ENCODE results near the gene KSR1.
A peak's percentile ranks its signal among the peaks of the same experiment; 100 is the strongest.

The KSR1 gene

GRCh38 chr17:27535178-27535928, 79.1 kb downstream of the KSR1 start:
- DNase-seq (ENCODE audit: low read depth in 2 of 2) = no peak

DNA sequence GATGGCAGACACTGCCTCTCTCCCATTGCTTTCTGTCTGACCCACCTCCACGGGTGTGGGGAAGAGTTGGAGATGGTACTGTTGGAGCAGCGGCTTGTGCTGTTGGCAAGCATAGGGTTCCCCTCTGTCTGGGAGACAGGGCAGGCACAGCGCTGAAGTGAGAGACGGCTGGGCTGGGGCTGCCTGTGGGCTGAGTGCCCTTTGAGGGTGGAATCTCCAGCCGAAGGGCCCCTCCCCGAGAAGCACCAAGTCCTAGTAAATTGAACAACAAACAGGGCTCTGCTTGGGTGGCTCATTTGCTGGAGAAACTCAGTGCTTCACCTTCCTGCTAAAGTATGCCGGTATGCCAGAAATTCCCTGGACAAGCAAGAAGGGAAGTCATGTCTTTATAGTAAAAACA, 79.7 kb downstream of the KSR1 start:
- no peak for DNase-seq (ENCODE audit: low read depth in 2 of 2)

DNA sequence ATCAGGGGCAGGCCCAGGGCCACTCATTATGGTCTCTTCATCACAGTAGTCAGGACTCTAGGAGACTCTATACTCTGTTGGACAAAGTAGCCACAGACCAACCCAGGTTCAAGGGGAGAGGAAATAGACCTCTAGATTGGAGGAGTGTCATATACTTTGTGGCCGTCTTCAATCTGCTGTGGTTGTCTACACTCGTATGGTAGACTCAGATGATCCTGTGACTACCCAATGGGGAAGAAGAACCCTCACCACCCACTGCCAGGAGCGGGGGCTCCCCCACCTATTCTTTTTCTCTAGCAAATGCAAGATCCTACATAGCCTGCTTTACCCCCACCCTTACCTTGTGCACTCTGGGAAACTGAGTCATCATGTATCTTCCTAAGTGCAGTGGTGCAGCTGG, 80.5 kb downstream of the KSR1 start:
- no peak for DNase-seq (ENCODE audit: low read depth in 2 of 2)

- DNase-seq (ENCODE audit: low read depth in 2 of 2) = no peak
These were observed 82.1 kb downstream of the KSR1 start for GRCh38 chr17:27538156-27538955.

GRCh38 chr17:27539152-27539551, 82.9 kb downstream of the KSR1 start:
- DNase-seq (ENCODE audit: low read depth in 2 of 2) = no peak

GRCh38 chr17:27539794-27540317, 83.6 kb downstream of the KSR1 start:
- no peak for DNase-seq (ENCODE audit: low read depth in 2 of 2)

- peak; percentile 53 to 58 for DNase-seq (ENCODE audit: low read depth in 2 of 2)
These were observed 84.3 kb downstream of the KSR1 start for GRCh38 chr17:27540318-27541101.

- DNase-seq (ENCODE audit: low read depth in 2 of 2) = no peak
These were observed 85.2 kb downstream of the KSR1 start for GRCh38 chr17:27541301-27542023.

GRCh38 chr17:27542841-27543463, 86.7 kb downstream of the KSR1 start:
- no peak for DNase-seq (ENCODE audit: low read depth in 2 of 2)

DNA sequence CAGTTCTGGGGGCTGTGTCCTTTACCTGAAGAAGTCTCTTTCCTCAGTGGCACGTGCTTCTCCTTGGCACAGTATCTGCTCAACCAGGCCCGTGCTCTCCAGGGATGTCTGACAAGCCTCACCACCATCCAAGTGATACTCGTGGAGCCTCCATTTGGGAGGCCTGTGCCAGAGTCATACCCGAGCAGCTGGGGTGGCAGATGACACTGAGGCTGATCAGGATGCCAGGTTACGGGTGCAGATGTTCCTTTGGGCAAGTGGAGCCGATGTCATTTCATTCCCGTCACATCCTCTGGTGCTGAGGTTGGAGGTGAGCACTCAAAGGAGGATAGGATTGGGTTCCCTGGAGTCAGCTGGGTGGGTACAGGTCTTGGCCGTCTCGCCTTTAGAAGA, 87.2 kb downstream of the KSR1 start:
- DNase-seq (ENCODE audit: low read depth in 2 of 2) = no peak

- no peak for DNase-seq (ENCODE audit: low read depth in 2 of 2)
These were observed 87.7 kb downstream of the KSR1 start for GRCh38 chr17:27543958-27544349.

DNA sequence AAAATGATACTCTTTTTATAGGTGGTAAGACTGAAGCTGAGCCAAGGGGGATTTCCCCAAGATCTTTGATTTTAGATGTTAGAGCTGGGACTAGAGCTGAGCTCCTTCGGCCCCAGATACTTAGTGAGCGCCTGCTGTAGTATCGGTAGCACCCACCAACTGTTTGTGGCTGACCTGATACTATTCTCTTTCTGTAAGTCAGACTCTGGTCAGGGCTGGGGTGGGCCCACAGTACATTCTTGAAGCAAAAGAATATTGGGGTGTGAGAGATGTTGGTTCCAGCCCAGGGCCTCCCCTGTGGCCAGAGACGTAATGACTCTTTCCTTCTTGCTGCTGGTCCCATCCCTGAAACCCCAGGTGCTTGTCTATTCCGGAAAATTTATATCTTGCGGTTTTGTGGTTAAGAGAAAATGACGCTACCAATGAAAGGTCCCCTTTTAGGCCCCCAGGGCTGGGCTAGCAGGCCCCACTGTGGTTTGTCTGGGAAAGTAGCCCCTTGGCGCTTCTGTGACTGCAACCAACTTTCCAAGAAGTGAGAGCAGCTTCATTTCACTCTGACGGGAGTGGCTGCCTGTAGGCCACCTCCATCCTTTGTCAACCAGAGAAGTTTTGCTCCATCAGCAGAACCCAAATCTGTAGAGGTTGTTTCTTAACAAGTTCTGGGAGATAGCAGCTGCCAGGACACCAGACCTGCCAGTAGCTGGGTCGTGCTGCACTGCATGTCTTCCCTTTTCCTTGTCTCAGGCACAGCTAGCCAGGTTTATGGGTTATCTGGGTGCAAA, 88.3 kb downstream of the KSR1 start:
- no peak for DNase-seq (ENCODE audit: low read depth in 2 of 2)

- no peak for DNase-seq (ENCODE audit: low read depth in 2 of 2)
These were observed 89.4 kb downstream of the KSR1 start for GRCh38 chr17:27545562-27546229.

DNA sequence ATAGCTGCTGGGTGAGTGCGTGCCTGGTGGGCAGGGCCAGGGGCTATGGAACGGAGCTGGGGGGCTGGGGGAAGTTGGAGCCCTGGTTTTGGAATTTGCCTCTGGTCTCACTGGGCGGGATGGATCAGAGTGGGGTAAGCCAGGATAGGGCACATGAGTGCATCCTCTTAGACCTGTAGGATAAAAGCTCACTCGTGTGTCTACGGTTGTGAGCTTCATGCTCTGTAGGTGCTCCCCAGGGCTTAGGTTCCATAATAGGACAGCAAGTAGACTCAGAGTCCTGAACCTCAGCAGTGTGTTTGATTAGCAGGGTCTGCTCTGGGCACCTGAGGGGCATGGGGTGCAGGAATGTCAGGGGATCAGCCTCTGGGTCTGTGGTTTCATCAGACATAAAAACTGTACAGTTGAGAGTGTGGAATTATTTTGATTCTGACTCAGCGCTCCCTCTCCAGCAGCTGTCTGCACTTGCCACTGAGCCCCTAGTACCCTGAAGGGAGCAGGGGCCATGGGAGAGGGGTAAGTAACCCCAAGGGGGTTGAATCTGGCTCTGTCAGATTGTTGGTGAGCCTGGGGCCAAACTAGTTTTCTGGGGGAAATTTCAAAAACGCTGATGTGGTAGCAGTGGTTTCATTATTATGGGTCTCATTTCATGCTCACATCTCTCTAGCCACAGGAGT, 90.5 kb downstream of the KSR1 start:
- DNase-seq (ENCODE audit: low read depth in 2 of 2) = no peak

DNA sequence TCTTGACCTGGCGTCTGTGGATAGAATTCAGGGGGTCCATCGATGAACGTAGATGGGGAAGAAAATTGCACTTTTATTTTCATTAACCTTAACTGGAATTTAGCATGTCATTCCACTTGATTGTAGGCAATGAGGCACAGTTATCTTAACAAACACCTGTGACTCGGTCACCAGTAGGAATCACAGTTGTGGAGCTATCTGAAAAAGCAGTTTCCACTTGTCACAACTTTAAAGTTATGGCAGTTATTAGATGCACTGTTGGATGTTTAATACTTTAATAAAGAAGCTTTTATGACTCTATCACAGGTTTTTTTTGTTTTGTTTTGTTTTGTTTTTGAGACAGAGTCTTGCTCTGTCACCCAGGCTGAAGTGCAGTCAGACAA, 91.0 kb downstream of the KSR1 start:
- no peak for DNase-seq (ENCODE audit: low read depth in 2 of 2)

DNA sequence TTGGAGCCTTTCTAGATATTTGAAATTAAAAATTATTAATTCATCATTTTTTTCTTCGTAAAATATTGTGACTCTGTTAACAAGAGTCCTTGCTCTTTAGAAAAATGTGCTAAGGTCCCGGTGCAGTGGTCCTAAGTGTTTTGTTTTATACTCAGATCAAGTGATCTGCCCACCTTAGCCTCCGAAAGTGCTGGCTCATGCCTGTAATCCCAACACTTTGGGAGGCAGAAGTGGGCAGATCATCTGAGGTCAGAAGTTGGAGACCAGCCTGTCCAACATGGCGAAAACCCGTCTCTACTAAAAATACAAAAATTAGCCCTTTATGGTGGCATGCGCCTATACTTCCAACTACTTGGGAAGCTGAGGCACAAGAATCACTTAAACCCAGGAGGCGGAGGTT, 92.1 kb downstream of the KSR1 start:
- DNase-seq (ENCODE audit: low read depth in 2 of 2) = no peak

- no peak for DNase-seq (ENCODE audit: low read depth in 2 of 2)
These were observed 93.1 kb downstream of the KSR1 start for GRCh38 chr17:27549251-27549893.

DNA sequence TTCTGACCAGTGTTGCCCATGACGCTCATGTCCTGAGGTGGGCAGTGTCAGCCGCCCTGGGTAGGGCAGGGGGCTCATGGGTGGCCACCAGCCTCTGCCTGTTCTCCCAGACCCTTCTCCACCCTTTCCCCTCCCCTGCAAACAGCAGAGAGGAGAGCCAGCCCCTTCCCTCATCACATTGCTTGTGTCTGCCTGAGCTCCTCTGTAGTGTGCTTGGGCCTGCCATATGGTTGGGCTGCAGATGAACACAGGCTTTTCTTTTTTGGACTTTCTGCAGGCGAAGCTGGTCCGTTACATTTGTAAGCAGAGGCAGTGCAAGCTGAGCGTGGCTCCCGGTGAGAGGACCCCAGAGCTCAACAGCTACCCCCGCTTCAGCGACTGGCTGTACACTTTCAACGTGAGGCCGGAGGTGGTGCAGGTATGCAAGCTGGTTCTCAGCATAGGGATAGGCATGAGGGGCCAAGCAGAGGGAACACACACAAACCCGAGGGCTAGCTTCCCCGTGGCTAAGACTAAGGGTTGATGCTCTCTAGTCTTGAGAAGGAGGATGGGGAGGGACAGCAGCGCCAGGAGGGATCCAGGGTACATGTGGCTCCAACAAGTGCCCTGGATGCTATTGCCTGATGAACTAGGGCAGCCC, 94.2 kb downstream of the KSR1 start:
- DNase-seq (ENCODE audit: low read depth in 2 of 2) = no peak
